Neural cell (in vitro differentiated cells): ENCODE data around the gene ARHGEF4. TPM values are rescaled to one million over a fixed set of nuclear protein-coding genes. Genes with fewer than 3 reads are reported as not detected.

Experiments
- H2AFZ ChIP-seq: fragments of 200-600, 300-800 bp; sonication (generic), shearing (Covaris generic); 2 replicates; pipeline ENCODE4 v1.6.0; 2014; ENCODE audit warnings: low read depth, mild to moderate bottlenecking, antibody characterized with exemption, low read length, moderate library complexity
- H3F3A ChIP-seq: fragments of 200-600 bp; shearing (Covaris generic); 2 replicates; pipeline ENCODE4 v1.6.1; 2016; ENCODE audit warnings: mild to moderate bottlenecking, moderate library complexity, mixed read lengths, antibody characterized with exemption, low read length; ENCODE audit not compliant: insufficient read depth, poor library complexity, severe bottlenecking
- H3K27ac ChIP-seq: fragments of 200-600, 300-800 bp; sonication (generic), shearing (Covaris generic); 2 replicates; pipeline ENCODE4 v1.5.1; 2014; ENCODE audit warnings: mild to moderate bottlenecking, low read length, moderate library complexity
- H3K27me3 ChIP-seq: fragments of 300-800, 200-600 bp; sonication (generic), shearing (Covaris generic); 2 replicates; pipeline ENCODE4 v1.6.0; 2014; ENCODE audit warnings: mild to moderate bottlenecking, low read depth, low read length, moderate library complexity; ENCODE audit not compliant: insufficient read depth
- H3K36me3 ChIP-seq: fragments of 300-800, 200-600 bp; sonication (generic), shearing (Covaris generic); 2 replicates; pipeline ENCODE4 v1.5.1; 2014; ENCODE audit warnings: mild to moderate bottlenecking, antibody characterized with exemption, low read length, moderate library complexity; ENCODE audit not compliant: insufficient read depth
- H3K4me2 ChIP-seq: fragments of 300-800, 200-600 bp; sonication (generic), shearing (Covaris generic); 2 replicates; pipeline ENCODE4 v1.6.0; 2014; ENCODE audit warnings: mild to moderate bottlenecking, low read length
- H3K4me3 ChIP-seq: fragments of 300-800, 200-600 bp; sonication (generic), shearing (Covaris generic); 2 replicates; pipeline ENCODE4 v1.5.1; 2014; ENCODE audit warnings: mild to moderate bottlenecking, low read length, moderate library complexity
- H3K79me2 ChIP-seq: fragments of 200-600 bp; shearing (Covaris generic); replicated peaks from 2 replicates; pipeline ENCODE4 v1.6.0; 2014; ENCODE audit warnings: mild to moderate bottlenecking, low read length, moderate library complexity; ENCODE audit not compliant: insufficient read depth
- H3K9ac ChIP-seq: fragments of 300-800, 200-600 bp; sonication (generic), shearing (Covaris generic); 2 replicates; pipeline ENCODE4 v1.6.1; 2016; ENCODE audit warnings: mild to moderate bottlenecking, low read length, mixed read lengths
- H3K9me2 ChIP-seq: fragments of 200-600 bp; shearing (Covaris generic); 2 replicates; pipeline ENCODE4 v1.6.1; 2016; ENCODE audit warnings: mild to moderate bottlenecking, low read length, mixed read lengths; ENCODE audit not compliant: insufficient read depth
- H3K9me3 ChIP-seq: fragments of 200-600, 300-800 bp; sonication (generic), shearing (Covaris generic); 2 replicates; pipeline ENCODE4 v1.6.1; 2016; ENCODE audit warnings: mild to moderate bottlenecking, mixed run types, low read length, moderate library complexity, mixed read lengths
- H4K20me1 ChIP-seq: fragments of 200-600 bp; shearing (Covaris generic); 2 replicates; pipeline ENCODE4 v1.6.1; 2016; ENCODE audit warnings: mild to moderate bottlenecking, mixed run types; ENCODE audit not compliant: insufficient read depth
- EP300 ChIP-seq: fragments of 450-650 bp; conservative IDR thresholded peaks from 2 replicates; pipeline ENCODE4 v1.6.1; 2014; ENCODE audit warnings: antibody characterized with exemption, mild to moderate bottlenecking, moderate library complexity; ENCODE audit not compliant: poor library complexity, severe bottlenecking
- EZH2 ChIP-seq: fragments of 200-600, 300-800 bp; shearing (Covaris generic), sonication (generic); IDR thresholded peaks from 2 replicates; pipeline ENCODE4 v1.6.1; 2014; ENCODE audit warnings: antibody characterized with exemption, low read length, borderline replicate concordance, mild to moderate bottlenecking; ENCODE audit not compliant: insufficient read depth, poor library complexity, severe bottlenecking
- MXI1 ChIP-seq: fragments of 450-650 bp; conservative IDR thresholded peaks from 2 replicates; pipeline ENCODE4 v1.6.1; 2014; ENCODE audit warnings: antibody characterized with exemption, mild to moderate bottlenecking; ENCODE audit not compliant: poor library complexity, severe bottlenecking
- POLR2AphosphoS5 ChIP-seq: IDR thresholded peaks from 2 replicates; pipeline ENCODE4 v1.6.1; 2012
- RAD21 ChIP-seq: fragments of 450-650 bp; conservative IDR thresholded peaks from 2 replicates; pipeline ENCODE4 v1.6.1; 2014; ENCODE audit warnings: antibody characterized with exemption, mild to moderate bottlenecking, moderate library complexity
- SMC3 ChIP-seq: fragments of 450-650 bp; conservative IDR thresholded peaks from 2 replicates; pipeline ENCODE4 v1.6.1; 2014; ENCODE audit warnings: antibody characterized with exemption, mild to moderate bottlenecking, moderate library complexity; ENCODE audit not compliant: poor library complexity
- TAF1 ChIP-seq: IDR thresholded peaks from 2 replicates; pipeline ENCODE4 v1.6.1; 2012; ENCODE audit warnings: low read depth
- polyA plus RNA-seq: library from polyadenylated mRNA; depleted of rRNA; stranded (reverse); fragments of >200 nt; gene quantifications from 2 replicates; pipeline ENCODE4 v1.2.3, GENCODE V29; 2014
- TF ChIP-seq, protein P1 (sequence below): fragments of 450-650 bp; IDR thresholded peaks from 2 replicates; pipeline ENCODE4 v1.5.1; 2014; ENCODE audit warnings: antibody characterized with exemption, mild to moderate bottlenecking, moderate library complexity; ENCODE audit not compliant: poor library complexity, severe bottlenecking
- TF ChIP-seq, protein P2 (sequence below): IDR thresholded peaks from 2 replicates; pipeline ENCODE4 v1.6.1; 2012; ENCODE audit warnings: borderline replicate concordance

The ARHGEF4 gene
- polyA plus RNA-seq, 1 donor from 2014 or later: 45.9 TPM

DNA sequence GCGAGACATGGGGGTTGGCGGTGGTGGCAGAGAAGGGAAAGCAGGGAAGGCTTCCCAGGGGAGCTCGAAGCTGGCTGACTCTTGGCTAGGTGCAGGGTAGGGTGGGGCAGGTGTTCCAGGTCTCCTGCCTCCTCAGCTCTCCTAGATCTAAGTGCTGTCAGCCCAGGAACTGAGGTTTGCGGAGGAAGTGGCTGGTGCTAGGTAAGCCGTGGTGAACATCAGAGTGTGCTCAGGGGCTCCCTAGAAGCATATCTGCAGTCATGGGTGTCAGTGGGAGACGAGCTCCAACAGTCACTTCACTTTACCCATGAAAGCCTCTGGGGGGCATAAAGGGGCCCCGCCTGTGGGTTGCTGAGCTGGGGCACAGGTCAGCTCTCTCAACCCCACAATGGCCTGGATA, 34.1 kb downstream of the ARHGEF4 start:
- TF ChIP-seq EZH2 (no peak), RAD21 (no peak), MXI1 (no peak), POLR2AphosphoS5 (no peak), SMC3 (no peak), TAF1 (no peak), EP300 (no peak)
- TF ChIP-seq, protein P1, sequence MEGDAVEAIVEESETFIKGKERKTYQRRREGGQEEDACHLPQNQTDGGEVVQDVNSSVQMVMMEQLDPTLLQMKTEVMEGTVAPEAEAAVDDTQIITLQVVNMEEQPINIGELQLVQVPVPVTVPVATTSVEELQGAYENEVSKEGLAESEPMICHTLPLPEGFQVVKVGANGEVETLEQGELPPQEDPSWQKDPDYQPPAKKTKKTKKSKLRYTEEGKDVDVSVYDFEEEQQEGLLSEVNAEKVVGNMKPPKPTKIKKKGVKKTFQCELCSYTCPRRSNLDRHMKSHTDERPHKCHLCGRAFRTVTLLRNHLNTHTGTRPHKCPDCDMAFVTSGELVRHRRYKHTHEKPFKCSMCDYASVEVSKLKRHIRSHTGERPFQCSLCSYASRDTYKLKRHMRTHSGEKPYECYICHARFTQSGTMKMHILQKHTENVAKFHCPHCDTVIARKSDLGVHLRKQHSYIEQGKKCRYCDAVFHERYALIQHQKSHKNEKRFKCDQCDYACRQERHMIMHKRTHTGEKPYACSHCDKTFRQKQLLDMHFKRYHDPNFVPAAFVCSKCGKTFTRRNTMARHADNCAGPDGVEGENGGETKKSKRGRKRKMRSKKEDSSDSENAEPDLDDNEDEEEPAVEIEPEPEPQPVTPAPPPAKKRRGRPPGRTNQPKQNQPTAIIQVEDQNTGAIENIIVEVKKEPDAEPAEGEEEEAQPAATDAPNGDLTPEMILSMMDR: no peak
- TF ChIP-seq, protein P2, sequence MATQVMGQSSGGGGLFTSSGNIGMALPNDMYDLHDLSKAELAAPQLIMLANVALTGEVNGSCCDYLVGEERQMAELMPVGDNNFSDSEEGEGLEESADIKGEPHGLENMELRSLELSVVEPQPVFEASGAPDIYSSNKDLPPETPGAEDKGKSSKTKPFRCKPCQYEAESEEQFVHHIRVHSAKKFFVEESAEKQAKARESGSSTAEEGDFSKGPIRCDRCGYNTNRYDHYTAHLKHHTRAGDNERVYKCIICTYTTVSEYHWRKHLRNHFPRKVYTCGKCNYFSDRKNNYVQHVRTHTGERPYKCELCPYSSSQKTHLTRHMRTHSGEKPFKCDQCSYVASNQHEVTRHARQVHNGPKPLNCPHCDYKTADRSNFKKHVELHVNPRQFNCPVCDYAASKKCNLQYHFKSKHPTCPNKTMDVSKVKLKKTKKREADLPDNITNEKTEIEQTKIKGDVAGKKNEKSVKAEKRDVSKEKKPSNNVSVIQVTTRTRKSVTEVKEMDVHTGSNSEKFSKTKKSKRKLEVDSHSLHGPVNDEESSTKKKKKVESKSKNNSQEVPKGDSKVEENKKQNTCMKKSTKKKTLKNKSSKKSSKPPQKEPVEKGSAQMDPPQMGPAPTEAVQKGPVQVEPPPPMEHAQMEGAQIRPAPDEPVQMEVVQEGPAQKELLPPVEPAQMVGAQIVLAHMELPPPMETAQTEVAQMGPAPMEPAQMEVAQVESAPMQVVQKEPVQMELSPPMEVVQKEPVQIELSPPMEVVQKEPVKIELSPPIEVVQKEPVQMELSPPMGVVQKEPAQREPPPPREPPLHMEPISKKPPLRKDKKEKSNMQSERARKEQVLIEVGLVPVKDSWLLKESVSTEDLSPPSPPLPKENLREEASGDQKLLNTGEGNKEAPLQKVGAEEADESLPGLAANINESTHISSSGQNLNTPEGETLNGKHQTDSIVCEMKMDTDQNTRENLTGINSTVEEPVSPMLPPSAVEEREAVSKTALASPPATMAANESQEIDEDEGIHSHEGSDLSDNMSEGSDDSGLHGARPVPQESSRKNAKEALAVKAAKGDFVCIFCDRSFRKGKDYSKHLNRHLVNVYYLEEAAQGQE: no peak
- Histone ChIP-seq H3F3A (no peaks in the 10 kb centered on the region), H3K27me3 (no peaks in the 10 kb centered on the region), H3K9ac (no peak overlapping the region), H3K36me3 (no peaks in the 10 kb centered on the region), H3K27ac (no peak overlapping the region), H3K79me2 (no peaks in the 10 kb centered on the region), H2AFZ (no peak overlapping the region), H3K9me3 (no peaks in the 10 kb centered on the region), H3K9me2 (no peaks in the 10 kb centered on the region), H3K4me3 (no peak overlapping the region), H4K20me1 (no peaks in the 10 kb centered on the region), H3K4me2 (no peak overlapping the region)

DNA sequence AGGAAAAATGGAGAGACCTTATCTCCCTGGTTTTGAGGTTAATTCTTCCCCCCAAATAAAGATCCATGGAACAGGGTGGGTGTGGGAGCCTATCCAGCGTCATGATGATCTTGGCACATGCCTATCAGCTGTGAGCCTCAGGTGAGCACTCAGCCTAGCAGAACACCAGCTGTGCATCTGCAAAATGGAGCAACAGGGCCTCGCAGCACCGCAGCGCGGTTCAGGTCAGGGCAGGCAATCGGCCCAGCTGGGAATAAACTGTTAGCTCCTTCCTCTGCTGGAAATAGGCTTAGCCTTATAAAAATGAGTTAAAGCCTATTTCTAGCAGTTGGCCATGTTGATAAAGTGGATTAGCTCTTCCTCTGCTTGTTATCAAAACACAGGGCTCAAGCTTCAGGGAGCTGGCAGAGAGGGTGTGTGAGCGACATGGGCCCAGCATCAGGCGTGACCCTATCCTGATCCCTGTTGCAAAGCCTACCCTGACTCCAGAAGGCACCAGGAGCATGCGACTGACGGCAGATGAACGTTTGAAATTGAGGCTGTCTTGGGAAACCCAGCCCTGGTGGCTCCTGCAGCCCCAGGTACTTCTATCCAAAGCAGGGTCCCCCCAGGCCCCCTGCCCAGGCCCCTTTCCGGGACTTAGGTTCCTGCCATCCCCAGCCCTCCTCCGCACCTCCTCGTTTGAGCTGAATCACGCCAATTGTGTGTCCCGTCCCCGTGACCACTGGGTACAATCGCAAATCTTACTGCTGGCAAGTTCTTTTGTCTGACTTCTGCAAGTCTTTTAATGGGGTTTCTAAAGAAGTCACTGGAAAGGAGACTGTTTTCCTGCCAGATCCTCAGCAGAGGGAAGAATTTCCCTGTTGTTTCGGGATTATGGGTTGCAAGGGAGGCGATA, 35.4 kb downstream of the ARHGEF4 start:
- Histone ChIP-seq H3F3A (no peaks in the 10 kb centered on the region), H4K20me1 (no peaks in the 10 kb centered on the region), H3K9me3 (no peaks in the 10 kb centered on the region), H3K4me3 (no peak overlapping the region), H3K36me3 (no peaks in the 10 kb centered on the region), H3K79me2 (no peaks in the 10 kb centered on the region), H3K9ac (no peak overlapping the region), H3K4me2 (no peak overlapping the region), H3K27ac (no peak overlapping the region), H3K27me3 (no peaks in the 10 kb centered on the region), H2AFZ (no peak overlapping the region), H3K9me2 (no peaks in the 10 kb centered on the region)
- TF ChIP-seq EZH2 (no peak), TAF1 (no peak), RAD21 (no peak), EP300 (no peak), POLR2AphosphoS5 (no peak), SMC3 (no peak), MXI1 (no peak)
- TF ChIP-seq, protein P1: no peak
- TF ChIP-seq, protein P2: no peak
